Hepatocyte (in vitro differentiated cells): ENCODE data around the gene CRTAP. TPM values are rescaled to one million over a fixed set of nuclear protein-coding genes. Genes with fewer than 3 reads are reported as not detected.
"Not testable (repeated sequence)": the region's sequence is repeated elsewhere in the genome, so short reads cannot be mapped to it uniquely, and the experiment has no call there.

Experiments used
- DNase-seq: peaks from one replicate; pipeline ENCODE4 v3.0.0-alpha.2; 2016; ENCODE audit warnings: low spot score
- H2AFZ ChIP-seq: fragments of 200-600 bp; sonication (generic); 2 replicates; pipeline ENCODE4 v1.6.0; 2016; ENCODE audit warnings: antibody characterized with exemption, mild to moderate bottlenecking
- H3K27ac ChIP-seq: fragments of 200-600 bp; sonication (generic); 2 replicates; pipeline ENCODE4 v1.5.1; 2016; ENCODE audit warnings: mild to moderate bottlenecking
- H3K27me3 ChIP-seq: fragments of 200-600 bp; sonication (generic); 2 replicates; pipeline ENCODE4 v1.6.1; 2016
- H3K36me3 ChIP-seq: fragments of 200-600 bp; sonication (generic); replicated peaks from 2 replicates; pipeline ENCODE4 v1.5.1; 2016; ENCODE audit warnings: low read depth; ENCODE audit not compliant: insufficient read depth
- H3K4me1 ChIP-seq: fragments of 200-600 bp; sonication (generic); 2 replicates; pipeline ENCODE4 v1.5.1; 2016; ENCODE audit warnings: mild to moderate bottlenecking, moderate library complexity; ENCODE audit not compliant: insufficient read depth
- H3K4me2 ChIP-seq: fragments of 200-600 bp; sonication (generic); 2 replicates; pipeline ENCODE4 v1.6.0; 2016
- H3K4me3 ChIP-seq: fragments of 200-600 bp; sonication (generic); 2 replicates; pipeline ENCODE4 v1.5.1; 2016; ENCODE audit warnings: mild to moderate bottlenecking
- H3K79me2 ChIP-seq: fragments of 200-600 bp; sonication (generic); 2 replicates; pipeline ENCODE4 v1.6.0; 2017; ENCODE audit warnings: mild to moderate bottlenecking
- H3K9me2 ChIP-seq: fragments of 200-600 bp; sonication (generic); replicated peaks from 2 replicates; pipeline ENCODE4 v1.6.0; 2017; ENCODE audit warnings: mild to moderate bottlenecking; ENCODE audit not compliant: insufficient read depth
- H3K9me3 ChIP-seq: fragments of 200-600 bp; sonication (generic); 2 replicates; pipeline ENCODE4 v1.5.1; 2016; ENCODE audit warnings: low read depth, mild to moderate bottlenecking
- H4K20me1 ChIP-seq: fragments of 200-600 bp; sonication (generic); 2 replicates; pipeline ENCODE4 v1.6.0; 2016; ENCODE audit warnings: mild to moderate bottlenecking; ENCODE audit not compliant: insufficient read depth, poor library complexity, severe bottlenecking
- EZH2 ChIP-seq: fragments of 200-600 bp; sonication (generic); IDR thresholded peaks from 2 replicates; pipeline ENCODE4 v1.6.1; 2016; ENCODE audit warnings: antibody characterized with exemption, mild to moderate bottlenecking, borderline replicate concordance
- EZH2phosphoT487 ChIP-seq: fragments of 200-600 bp; sonication (generic); IDR thresholded peaks from one replicate; pipeline ENCODE4 v1.6.1; 2018; ENCODE audit warnings: antibody characterized with exemption, mild to moderate bottlenecking, low read depth, moderate library complexity; ENCODE audit not compliant: unreplicated experiment, severe bottlenecking
- WGBS: methylation state at CpG from one replicate; pipeline ENCODE4 v1.1.6; 2016; ENCODE audit warnings: low lambda C conversion rate; ENCODE audit errors: missing lambda C conversion rate; 5-methylcytosine and 5-hydroxymethylcytosine counted together
- polyA plus RNA-seq: library from polyadenylated mRNA; unstranded; fragments of >200 nt; fragmentation: Nextera tagmentation; extraction: Ambion mirVana; gene quantifications from 2 replicates; pipeline ENCODE4 v1.2.1, GENCODE V29; 2016
- total RNA-seq: library from RNA; depleted of rRNA; stranded (reverse); fragments of >200 nt; gene quantifications from 2 replicates; pipeline ENCODE4 v1.2.3, GENCODE V29; 2014
- TF ChIP-seq, protein P1 (sequence below): fragments of 200-600 bp; sonication (generic); IDR thresholded peaks from 2 replicates; pipeline ENCODE4 v1.5.1; 2016; ENCODE audit warnings: antibody characterized with exemption, mild to moderate bottlenecking; ENCODE audit not compliant: poor library complexity

The CRTAP gene
- total and polyA plus RNA-seq, 2 experiments from 2014 or later: 127 to 178 TPM

DNA sequence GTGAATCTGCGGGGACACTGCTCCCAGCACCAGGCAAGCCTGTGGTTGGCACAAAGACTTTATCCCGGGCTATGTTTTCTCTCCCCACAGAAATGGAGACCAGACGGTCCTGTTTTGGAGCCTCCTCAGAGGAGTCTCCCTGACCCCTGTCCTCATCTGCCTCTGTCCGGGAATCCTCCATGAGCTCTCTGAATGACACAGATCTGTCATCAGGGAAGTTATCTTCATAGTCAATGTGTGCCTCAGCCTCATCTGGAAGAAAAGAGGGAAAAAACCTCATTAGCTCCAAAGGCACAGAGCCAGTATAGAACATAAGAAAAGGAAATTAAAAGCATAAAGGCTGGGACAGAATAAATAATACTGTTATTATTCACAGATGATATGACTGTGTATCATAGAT lies 40.0 kb downstream of the CRTAP start:
- no peak for DNase-seq
- 96% methylated on average over 4 of the region's 4 CpGs for WGBS

DNA sequence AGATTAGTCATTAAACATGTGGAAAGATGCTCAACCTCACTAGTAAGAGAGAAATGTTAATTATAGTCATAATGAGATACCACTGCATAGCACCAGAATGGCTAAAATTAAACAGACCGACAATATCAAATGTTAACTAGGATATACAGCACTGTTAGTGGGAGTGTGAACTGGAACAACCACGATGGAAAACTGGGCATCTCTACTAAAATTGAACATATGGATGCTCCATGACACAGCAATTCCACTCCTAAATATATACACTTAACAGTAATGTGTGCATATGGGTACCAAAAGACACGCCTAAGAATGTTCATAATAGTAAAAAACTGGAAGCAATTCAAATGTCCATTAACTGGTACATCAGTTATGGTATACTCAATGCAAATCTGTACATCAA lies 41.5 kb downstream of the CRTAP start:
- TF ChIP-seq EZH2 (no peak), EZH2phosphoT487 (no peak)
- TF ChIP-seq, protein P1, sequence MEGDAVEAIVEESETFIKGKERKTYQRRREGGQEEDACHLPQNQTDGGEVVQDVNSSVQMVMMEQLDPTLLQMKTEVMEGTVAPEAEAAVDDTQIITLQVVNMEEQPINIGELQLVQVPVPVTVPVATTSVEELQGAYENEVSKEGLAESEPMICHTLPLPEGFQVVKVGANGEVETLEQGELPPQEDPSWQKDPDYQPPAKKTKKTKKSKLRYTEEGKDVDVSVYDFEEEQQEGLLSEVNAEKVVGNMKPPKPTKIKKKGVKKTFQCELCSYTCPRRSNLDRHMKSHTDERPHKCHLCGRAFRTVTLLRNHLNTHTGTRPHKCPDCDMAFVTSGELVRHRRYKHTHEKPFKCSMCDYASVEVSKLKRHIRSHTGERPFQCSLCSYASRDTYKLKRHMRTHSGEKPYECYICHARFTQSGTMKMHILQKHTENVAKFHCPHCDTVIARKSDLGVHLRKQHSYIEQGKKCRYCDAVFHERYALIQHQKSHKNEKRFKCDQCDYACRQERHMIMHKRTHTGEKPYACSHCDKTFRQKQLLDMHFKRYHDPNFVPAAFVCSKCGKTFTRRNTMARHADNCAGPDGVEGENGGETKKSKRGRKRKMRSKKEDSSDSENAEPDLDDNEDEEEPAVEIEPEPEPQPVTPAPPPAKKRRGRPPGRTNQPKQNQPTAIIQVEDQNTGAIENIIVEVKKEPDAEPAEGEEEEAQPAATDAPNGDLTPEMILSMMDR: no peak
- H3K27me3 ChIP-seq: no peaks in the 10 kb centered on the region
- no peaks in the 10 kb centered on the region for H3K9me3 ChIP-seq
- DNase-seq: no peak
- H3K4me3 ChIP-seq: no peak overlapping the region
- WGBS: 90% methylated on average over 3 of the region's 3 CpGs
- no peaks in the 10 kb centered on the region for H3K4me1 ChIP-seq
- H3K36me3 ChIP-seq: no peaks in the 10 kb centered on the region
- no peaks in the 10 kb centered on the region for H4K20me1 ChIP-seq
- no peaks in the 10 kb centered on the region for H3K79me2 ChIP-seq
- H3K27ac ChIP-seq: no peak overlapping the region
- no peak overlapping the region for H3K4me2 ChIP-seq
- no peaks in the 10 kb centered on the region for H3K9me2 ChIP-seq
- H2AFZ ChIP-seq: no peak overlapping the region

More for the DNA sequence above, 40.0 kb downstream of the CRTAP start:
- Histone ChIP-seq H3K27ac (no peak overlapping the region), H3K4me1 (no peaks in the 10 kb centered on the region), H3K4me3 (no peak overlapping the region), H3K79me2 (no peaks in the 10 kb centered on the region), H3K27me3 (no peaks in the 10 kb centered on the region), H3K9me2 (no peaks in the 10 kb centered on the region), H3K36me3 (no peaks in the 10 kb centered on the region), H3K4me2 (no peak overlapping the region), H2AFZ (no peak overlapping the region), H3K9me3 (no peaks in the 10 kb centered on the region), H4K20me1 (no peaks in the 10 kb centered on the region)
- TF ChIP-seq, protein P1: no peak
- no peak for TF ChIP-seq EZH2
- no peak for TF ChIP-seq EZH2phosphoT487

DNA sequence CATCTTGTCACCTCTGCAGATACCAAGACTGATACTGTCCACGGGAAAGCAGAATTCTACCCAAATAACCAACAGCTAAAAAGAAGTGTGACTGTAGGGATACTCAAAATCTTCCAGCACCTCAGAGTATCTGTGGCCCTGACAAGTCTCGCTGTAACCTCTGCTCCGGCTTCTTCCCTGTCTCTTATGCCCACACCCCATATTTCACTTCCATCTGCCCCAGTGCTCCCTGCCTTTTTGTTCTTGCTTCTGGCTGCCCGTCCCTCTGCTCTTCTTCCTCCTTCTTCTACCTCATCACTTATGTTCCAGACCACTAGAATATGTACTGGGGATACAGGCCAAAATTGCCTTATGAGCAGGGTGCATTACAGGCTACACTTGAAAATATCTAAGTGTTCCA lies 45.4 kb downstream of the CRTAP start:
- Histone ChIP-seq H3K4me2 (no peak overlapping the region), H3K27ac (no peak overlapping the region), H3K4me3 (no peak overlapping the region), H3K9me2 (no peaks in the 10 kb centered on the region), H3K36me3 (no peaks in the 10 kb centered on the region), H3K79me2 (no peaks in the 10 kb centered on the region), H3K9me3 (no peaks in the 10 kb centered on the region), H4K20me1 (no peaks in the 10 kb centered on the region), H3K27me3 (no peaks in the 10 kb centered on the region), H3K4me1 (no peaks in the 10 kb centered on the region), H2AFZ (no peak overlapping the region)
- 90% methylated on average over 4 of the region's 4 CpGs for WGBS
- no peak for DNase-seq
- TF ChIP-seq EZH2: no peak
- no peak for TF ChIP-seq EZH2phosphoT487
- TF ChIP-seq, protein P1: no peak

DNA sequence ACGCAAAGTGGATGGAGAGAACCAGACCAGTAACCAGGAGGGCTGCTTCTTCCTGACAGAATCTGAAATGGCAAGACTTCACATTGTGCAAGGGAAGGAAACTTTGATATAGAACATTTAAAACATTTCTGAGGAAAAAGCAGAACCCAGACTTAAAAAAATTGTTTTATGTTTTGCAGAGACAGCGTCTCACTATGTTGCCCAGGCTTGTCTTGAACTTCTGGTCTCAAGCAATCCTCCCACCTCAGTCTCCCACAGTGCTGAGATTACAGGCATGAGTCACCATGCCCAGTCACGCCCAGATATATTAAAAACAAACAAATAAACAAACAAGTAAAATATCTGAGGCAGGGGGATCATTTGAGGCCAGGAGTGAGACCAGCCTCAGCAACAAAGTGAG lies 46.2 kb downstream of the CRTAP start:
- 78% methylated on average over 3 of the region's 3 CpGs for WGBS
- no peak for DNase-seq
- Histone ChIP-seq H3K27ac (no peak overlapping the region), H3K4me1 (no peaks in the 10 kb centered on the region), H3K9me2 (no peaks in the 10 kb centered on the region), H4K20me1 (no peaks in the 10 kb centered on the region), H3K27me3 (no peaks in the 10 kb centered on the region), H3K36me3 (no peaks in the 10 kb centered on the region), H2AFZ (no peak overlapping the region), H3K9me3 (no peaks in the 10 kb centered on the region), H3K79me2 (no peaks in the 10 kb centered on the region), H3K4me2 (no peak overlapping the region), H3K4me3 (no peak overlapping the region)
- TF ChIP-seq, protein P1: no peak
- TF ChIP-seq EZH2 (no peak), EZH2phosphoT487 (no peak)

DNA sequence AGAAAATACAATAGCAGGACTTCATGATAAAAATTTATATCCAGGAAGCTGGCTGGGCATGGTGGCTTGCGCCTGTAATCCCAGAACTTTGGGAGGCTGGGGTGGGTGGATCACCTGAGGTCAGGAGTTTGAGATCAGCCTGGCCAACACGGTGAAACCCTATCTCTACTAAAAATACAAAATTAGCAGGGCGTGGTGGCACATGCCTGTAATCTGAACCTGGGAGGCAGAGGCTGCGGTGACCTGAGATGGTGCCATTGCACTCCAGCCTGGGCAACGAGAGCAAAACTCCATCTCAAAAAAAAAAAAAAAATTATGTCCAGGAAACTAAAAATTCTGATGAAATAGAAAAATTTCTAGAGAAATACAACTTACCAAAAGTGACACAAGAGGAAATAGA lies 48.8 kb downstream of the CRTAP start:
- WGBS: 87% methylated on average over 5 of the region's 5 CpGs
- not testable (repeated sequence) for DNase-seq, H3K4me3 ChIP-seq

More for the DNA sequence above, 48.8 kb downstream of the CRTAP start:
- not testable (repeated sequence) for H2AFZ ChIP-seq, H3K9me3 ChIP-seq, H3K36me3 ChIP-seq, H3K9me2 ChIP-seq, H3K4me1 ChIP-seq, H4K20me1 ChIP-seq, H3K4me2 ChIP-seq, H3K27ac ChIP-seq, H3K79me2 ChIP-seq, H3K27me3 ChIP-seq
